GM12874 (cell line): Measurements from ENCODE around the gene RNF223.

Experiments
- TF ChIP-seq, protein P1 (sequence below): IDR thresholded peaks from 2 replicates; pipeline ENCODE4 v1.5.1; 2011; ENCODE audit warnings: low read depth, mild to moderate bottlenecking, control low read depth, low read length, moderate library complexity; ENCODE audit not compliant: insufficient read depth

The RNF223 gene

DNA sequence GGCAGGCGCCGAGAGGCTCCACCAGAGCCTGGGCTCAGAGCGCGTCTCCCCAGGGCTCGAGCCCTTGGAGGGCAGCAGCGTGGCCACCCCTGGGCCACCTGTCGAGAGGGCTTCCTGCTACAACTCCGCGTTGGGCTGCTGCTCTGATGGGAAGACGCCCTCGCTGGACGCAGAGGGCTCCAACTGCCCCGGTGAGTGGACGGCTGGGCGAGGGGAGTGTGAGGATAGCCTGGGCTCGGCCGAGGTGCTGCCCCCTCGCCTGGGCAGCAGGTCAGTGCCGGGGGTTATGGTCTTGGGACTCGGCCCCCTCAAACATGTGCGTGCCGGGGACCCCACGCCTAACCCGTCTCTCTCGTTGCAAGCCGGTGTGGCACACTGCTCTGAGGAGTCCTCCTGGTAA is 27.3 kb downstream of the RNF223 start:
- TF ChIP-seq, protein P1, sequence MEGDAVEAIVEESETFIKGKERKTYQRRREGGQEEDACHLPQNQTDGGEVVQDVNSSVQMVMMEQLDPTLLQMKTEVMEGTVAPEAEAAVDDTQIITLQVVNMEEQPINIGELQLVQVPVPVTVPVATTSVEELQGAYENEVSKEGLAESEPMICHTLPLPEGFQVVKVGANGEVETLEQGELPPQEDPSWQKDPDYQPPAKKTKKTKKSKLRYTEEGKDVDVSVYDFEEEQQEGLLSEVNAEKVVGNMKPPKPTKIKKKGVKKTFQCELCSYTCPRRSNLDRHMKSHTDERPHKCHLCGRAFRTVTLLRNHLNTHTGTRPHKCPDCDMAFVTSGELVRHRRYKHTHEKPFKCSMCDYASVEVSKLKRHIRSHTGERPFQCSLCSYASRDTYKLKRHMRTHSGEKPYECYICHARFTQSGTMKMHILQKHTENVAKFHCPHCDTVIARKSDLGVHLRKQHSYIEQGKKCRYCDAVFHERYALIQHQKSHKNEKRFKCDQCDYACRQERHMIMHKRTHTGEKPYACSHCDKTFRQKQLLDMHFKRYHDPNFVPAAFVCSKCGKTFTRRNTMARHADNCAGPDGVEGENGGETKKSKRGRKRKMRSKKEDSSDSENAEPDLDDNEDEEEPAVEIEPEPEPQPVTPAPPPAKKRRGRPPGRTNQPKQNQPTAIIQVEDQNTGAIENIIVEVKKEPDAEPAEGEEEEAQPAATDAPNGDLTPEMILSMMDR, result no peak

DNA sequence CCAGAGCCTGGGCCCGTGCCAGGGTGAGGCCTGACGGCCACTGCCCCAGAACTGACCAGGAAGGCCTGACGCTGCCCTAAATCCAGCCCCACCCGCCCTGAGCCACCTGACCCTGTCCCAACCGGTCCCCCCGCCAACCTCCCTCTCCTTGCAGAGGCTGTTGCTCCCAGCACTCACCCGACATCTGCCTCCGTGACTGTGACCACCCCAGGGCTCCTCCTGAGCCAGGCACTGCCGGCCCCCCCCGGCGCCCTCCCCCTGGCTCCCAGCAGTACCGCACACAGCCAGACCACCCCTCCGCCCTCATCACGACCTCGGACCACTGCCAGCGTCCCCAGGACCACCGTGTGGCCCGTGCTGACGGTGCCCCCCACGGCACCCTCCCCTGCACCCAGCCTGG is 27.9 kb downstream of the RNF223 start:
- TF ChIP-seq, protein P1, result no peak

DNA sequence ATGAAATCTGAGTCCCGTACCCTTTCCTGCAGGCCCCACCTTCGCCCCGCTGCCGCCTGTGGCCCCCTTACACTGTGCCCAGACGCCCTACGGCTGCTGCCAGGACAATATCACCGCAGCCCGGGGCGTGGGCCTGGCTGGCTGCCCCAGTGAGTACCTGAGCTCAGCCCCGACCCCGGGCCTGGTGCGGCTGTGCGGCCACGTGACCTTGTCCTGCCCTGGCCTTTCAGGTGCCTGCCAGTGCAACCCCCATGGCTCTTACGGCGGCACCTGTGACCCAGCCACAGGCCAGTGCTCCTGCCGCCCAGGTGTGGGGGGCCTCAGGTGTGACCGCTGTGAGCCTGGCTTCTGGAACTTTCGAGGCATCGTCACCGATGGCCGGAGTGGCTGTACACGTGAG is 29.0 kb downstream of the RNF223 start:
- TF ChIP-seq, protein P1, result no peak

DNA sequence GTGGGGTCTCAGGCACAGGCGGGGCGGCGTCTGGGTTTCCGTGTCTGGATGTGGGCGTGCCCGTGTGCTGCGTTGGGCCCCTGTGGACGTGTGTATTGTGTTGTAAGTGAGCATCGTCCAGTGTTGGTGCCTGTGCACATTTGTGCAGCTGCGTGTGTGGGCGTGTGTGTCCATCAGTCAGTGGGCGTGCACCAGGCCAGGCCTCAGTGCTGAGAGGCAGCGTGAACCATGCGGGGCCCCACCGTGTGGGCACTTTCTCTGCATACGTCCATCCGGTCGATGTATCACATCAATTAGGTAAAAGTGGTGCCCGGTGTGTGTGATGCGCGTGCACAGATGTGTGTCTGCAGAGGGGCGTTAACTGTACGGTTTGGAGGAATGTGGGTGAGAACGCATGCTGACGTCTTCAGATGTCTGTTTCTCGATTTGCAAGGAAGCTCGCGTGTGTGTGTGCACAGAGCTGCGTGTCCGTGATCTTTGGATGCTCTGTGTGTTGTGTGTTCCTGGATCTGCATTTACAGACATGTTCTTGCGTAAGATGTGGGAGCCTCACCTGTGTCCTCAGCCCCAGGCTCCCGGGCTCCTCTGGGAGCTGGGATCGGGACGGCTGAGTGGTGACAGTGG is 29.5 kb downstream of the RNF223 start:
- TF ChIP-seq, protein P1, result no peak

DNA sequence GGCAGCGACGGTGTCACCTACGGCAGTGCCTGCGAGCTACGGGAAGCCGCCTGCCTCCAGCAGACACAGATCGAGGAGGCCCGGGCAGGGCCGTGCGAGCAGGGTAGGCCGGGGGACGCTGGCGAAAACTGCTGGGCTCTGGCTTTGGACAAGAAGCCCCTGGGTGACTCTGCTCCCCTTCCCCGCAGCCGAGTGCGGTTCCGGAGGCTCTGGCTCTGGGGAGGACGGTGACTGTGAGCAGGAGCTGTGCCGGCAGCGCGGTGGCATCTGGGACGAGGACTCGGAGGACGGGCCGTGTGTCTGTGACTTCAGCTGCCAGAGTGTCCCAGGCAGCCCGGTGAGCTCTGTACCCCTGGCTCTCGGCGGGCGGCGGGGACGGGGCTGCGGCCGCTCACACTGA is 30.2 kb downstream of the RNF223 start:
- TF ChIP-seq, protein P1, result no peak

DNA sequence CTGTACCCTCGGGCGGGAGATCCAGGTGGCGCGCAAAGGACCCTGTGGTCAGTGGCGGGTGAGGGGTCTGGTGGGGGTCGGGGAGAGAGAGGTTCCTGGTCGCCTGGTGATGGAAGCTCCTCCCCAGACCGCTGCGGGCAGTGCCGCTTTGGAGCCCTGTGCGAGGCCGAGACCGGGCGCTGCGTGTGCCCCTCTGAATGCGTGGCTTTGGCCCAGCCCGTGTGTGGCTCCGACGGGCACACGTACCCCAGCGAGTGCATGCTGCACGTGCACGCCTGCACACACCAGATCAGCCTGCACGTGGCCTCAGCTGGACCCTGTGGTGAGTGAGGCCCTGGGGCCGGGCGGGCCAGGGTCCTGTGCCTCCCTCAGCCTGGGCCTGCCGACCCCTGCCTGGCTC is 30.7 kb downstream of the RNF223 start:
- TF ChIP-seq, protein P1, result no peak

DNA sequence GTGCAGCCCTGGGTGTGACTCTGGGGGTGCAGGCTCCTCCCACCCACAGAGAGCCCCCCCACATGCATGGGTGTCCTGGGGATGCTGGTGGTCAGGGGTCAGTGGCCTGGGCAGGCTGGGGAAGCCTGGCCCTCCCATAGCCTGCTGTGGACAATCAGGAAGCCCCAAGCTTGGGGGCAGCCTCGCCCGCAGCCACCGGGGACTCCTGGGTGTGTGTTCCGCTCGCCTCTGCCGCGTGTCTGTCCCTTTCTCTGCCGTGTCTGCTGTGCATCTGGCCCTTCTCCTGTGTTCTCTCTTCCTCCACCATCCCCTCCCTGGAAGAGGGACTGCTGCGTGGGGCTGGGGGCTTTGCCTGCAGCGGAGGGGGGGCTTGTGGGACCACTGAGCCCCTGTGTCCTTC is 31.3 kb downstream of the RNF223 start:
- TF ChIP-seq, protein P1, result no peak

DNA sequence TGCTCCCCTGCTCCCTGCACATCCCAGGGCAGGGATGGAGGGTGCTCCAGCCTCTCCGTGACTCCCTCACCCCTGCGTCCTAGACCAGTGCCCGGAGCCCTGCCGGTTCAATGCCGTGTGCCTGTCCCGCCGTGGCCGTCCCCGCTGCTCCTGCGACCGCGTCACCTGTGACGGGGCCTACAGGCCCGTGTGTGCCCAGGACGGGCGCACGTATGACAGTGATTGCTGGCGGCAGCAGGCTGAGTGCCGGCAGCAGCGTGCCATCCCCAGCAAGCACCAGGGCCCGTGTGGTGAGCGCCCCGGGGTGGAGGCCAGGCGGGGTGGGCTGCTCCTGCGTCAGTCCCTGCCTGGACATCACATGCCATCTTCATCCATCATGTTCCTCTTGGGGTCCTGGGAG is 32.2 kb downstream of the RNF223 start:
- TF ChIP-seq, protein P1, result no peak
